OCI-LY1 (cell line): Measurements from ENCODE around the gene TSEN54.

Experiments
- CTCF ChIP-seq: fragments of 200-600 bp; sonication (generic), shearing (Covaris generic); IDR thresholded peaks from 2 replicates; pipeline ENCODE4 v1.5.1; 2017; ENCODE audit warnings: mild to moderate bottlenecking, antibody characterized with exemption, low read length, moderate library complexity, mixed read lengths
- EZH2 ChIP-seq: fragments of 200-600 bp; sonication (generic), shearing (Covaris generic); IDR thresholded peaks from 2 replicates; pipeline ENCODE4 v1.8.0; 2017; ENCODE audit warnings: borderline replicate concordance, mixed run types, mild to moderate bottlenecking, antibody characterized with exemption, low read length, moderate library complexity, mixed read lengths

- no peak for TF ChIP-seq CTCF
- no peak for TF ChIP-seq EZH2
These were observed 19.5 kb downstream of the TSEN54 start for GRCh38 chr17:75535871-75536270.
